Skeletal muscle cell (primary cell): ENCODE results near the gene PPP6R2.

Experiments
- DNase-seq: peaks from one replicate; pipeline ENCODE4 v3.0.0-alpha.2; 2010; ENCODE audit warnings: low read depth
- H3K4me3 ChIP-seq: 2 replicates; pipeline ENCODE4 v1.5.1; 2011; ENCODE audit warnings: low read depth, mild to moderate bottlenecking, control low read depth, low read length, moderate library complexity

The PPP6R2 gene

GRCh38 chr22:50473088-50473487 is 130.0 kb downstream of the PPP6R2 start:
- DNase-seq: no peak
- no peak overlapping the region for H3K4me3 ChIP-seq

- DNase-seq: peak; percentile 23
- peak overlapping the region; percentile 66 for H3K4me3 ChIP-seq
Observed at GRCh38 chr22:50473855-50474671, 130.9 kb downstream of the PPP6R2 start.

GRCh38 chr22:50474710-50475651 is 131.9 kb downstream of the PPP6R2 start, which contains the start of gene SBF1:
SBF1 (minus strand) TSS chr22:50475035; CDS start chr22:50474840, 195 bp downstream.
- H3K4me3 ChIP-seq: peak within 1 kb of the TSS; percentile 66
- peak; percentile 49 for DNase-seq

- no peak for DNase-seq
- H3K4me3 ChIP-seq: peak overlapping the region; percentile 55
Observed at GRCh38 chr22:50475652-50476002, 132.5 kb downstream of the PPP6R2 start.

- H3K4me3 ChIP-seq: no peak overlapping the region
- no peak for DNase-seq
Observed at GRCh38 chr22:50476868-50477267, 133.7 kb downstream of the PPP6R2 start.

GRCh38 chr22:50477923-50478322 is 134.8 kb downstream of the PPP6R2 start:
- H3K4me3 ChIP-seq: no peak overlapping the region
- no peak for DNase-seq

GRCh38 chr22:50479721-50480120 is 136.6 kb downstream of the PPP6R2 start:
- H3K4me3 ChIP-seq: no peak overlapping the region

GRCh38 chr22:50481045-50481439 is 137.9 kb downstream of the PPP6R2 start:
- H3K4me3 ChIP-seq: peak overlapping the region; percentile 65
- no peak for DNase-seq

More at GRCh38 chr22:50479721-50480120, 136.6 kb downstream of the PPP6R2 start:
- no peak for DNase-seq

- peak within 1 kb of the TSS; percentile 65 for H3K4me3 ChIP-seq
- no peak for DNase-seq
Observed at GRCh38 chr22:50481440-50482106, 138.4 kb downstream of the PPP6R2 start, which contains the start of gene ADM2. ADM2 (plus strand) TSS chr22:50481543; CDS start chr22:50481848, 305 bp downstream.

- peak overlapping the region; percentile 65 for H3K4me3 ChIP-seq
- DNase-seq: no peak
Observed at GRCh38 chr22:50482107-50483074, 139.3 kb downstream of the PPP6R2 start.

GRCh38 chr22:50483106-50483505 is 140.0 kb downstream of the PPP6R2 start:
- DNase-seq: no peak
- H3K4me3 ChIP-seq: no peak overlapping the region

GRCh38 chr22:50483556-50483955 is 140.4 kb downstream of the PPP6R2 start:
- DNase-seq: no peak
- H3K4me3 ChIP-seq: no peak overlapping the region

GRCh38 chr22:50483977-50484853 is 141.1 kb downstream of the PPP6R2 start:
- DNase-seq: no peak
- no peak overlapping the region for H3K4me3 ChIP-seq

- H3K4me3 ChIP-seq: no peak overlapping the region
- DNase-seq: no peak
Observed at GRCh38 chr22:50485221-50486131, 142.3 kb downstream of the PPP6R2 start.

GRCh38 chr22:50486561-50487289 is 143.6 kb downstream of the PPP6R2 start, which contains the start of gene MIOX:
MIOX (plus strand) TSS chr22:50486859; CDS start chr22:50486898, 39 bp downstream.
- no peak for DNase-seq
- H3K4me3 ChIP-seq: no peak within 1 kb of the TSS
